GM10266 (cell line): ENCODE results near the gene CYP46A1.

Source experiments
- DNase-seq: peaks from one replicate; pipeline ENCODE4 v3.0.0; 2012; ENCODE audit errors: extremely low spot score
- TF ChIP-seq, protein P1 (sequence below): IDR thresholded peaks from 2 replicates; pipeline ENCODE4 v1.5.1; 2012; ENCODE audit warnings: mild to moderate bottlenecking, low read depth; ENCODE audit not compliant: control insufficient read depth, insufficient read depth; ENCODE audit errors: missing control alignments

The CYP46A1 gene

DNA sequence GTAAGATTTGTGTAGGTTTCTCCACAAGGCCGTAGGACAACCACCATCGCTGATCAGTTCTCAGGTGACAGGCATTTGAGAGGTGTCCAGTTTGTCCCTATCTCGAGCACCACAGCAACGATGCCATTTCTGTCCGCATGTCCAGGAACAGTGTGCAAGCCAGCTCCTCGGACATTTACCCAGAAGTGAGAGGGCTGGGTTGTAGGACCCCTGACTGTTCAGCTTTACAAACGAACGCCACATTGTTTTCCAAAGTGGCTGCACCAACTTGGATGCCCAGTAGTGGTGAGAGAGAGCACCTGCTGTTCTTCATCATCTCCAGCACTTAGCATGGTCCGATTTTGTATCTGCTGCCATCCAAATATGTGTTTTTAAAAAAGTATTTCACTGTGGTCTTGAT lies 38.6 kb downstream of the CYP46A1 start:
- TF ChIP-seq, protein P1, sequence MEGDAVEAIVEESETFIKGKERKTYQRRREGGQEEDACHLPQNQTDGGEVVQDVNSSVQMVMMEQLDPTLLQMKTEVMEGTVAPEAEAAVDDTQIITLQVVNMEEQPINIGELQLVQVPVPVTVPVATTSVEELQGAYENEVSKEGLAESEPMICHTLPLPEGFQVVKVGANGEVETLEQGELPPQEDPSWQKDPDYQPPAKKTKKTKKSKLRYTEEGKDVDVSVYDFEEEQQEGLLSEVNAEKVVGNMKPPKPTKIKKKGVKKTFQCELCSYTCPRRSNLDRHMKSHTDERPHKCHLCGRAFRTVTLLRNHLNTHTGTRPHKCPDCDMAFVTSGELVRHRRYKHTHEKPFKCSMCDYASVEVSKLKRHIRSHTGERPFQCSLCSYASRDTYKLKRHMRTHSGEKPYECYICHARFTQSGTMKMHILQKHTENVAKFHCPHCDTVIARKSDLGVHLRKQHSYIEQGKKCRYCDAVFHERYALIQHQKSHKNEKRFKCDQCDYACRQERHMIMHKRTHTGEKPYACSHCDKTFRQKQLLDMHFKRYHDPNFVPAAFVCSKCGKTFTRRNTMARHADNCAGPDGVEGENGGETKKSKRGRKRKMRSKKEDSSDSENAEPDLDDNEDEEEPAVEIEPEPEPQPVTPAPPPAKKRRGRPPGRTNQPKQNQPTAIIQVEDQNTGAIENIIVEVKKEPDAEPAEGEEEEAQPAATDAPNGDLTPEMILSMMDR: no peak

DNA sequence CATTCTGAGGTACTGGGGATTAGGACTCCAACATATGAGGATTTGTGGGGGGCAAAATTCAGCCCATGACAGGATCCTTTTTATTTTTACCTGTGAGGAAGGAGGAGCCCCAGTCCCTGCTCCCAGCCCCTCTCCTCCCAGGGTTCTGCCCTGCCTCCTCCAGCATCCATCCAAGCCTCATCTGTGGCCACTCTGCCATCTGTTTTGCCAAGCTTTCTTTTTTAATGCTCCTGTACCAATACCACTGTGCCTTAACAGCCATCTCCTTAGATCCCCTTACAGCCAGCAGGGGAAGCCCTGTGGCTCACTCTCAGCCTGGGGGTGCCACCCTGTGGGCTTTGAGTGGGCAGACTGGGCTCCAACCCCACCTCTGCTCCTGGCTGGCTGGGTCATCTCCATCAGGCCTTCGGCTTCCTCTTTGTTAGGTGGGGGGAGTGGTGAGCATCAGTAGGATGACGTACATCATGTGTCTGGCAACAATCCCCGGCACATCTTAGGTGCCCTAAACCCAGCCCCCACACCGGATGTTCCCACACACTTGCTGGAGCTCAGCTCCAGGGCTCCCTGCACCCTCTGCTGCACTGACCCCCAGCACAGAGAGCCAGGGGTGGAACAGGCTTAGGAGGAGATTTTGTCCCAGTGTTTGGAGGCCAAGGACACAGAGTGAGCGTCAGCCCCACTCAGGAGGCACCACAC lies 40.2 kb downstream of the CYP46A1 start:
- DNase-seq: no peak
- TF ChIP-seq, protein P1: no peak

More for the DNA sequence above, 38.6 kb downstream of the CYP46A1 start:
- DNase-seq: no peak

- no peak for DNase-seq
- TF ChIP-seq, protein P1: no peak
Observed at GRCh38 chr14:99724939-99725773, 41.1 kb downstream of the CYP46A1 start.

DNA sequence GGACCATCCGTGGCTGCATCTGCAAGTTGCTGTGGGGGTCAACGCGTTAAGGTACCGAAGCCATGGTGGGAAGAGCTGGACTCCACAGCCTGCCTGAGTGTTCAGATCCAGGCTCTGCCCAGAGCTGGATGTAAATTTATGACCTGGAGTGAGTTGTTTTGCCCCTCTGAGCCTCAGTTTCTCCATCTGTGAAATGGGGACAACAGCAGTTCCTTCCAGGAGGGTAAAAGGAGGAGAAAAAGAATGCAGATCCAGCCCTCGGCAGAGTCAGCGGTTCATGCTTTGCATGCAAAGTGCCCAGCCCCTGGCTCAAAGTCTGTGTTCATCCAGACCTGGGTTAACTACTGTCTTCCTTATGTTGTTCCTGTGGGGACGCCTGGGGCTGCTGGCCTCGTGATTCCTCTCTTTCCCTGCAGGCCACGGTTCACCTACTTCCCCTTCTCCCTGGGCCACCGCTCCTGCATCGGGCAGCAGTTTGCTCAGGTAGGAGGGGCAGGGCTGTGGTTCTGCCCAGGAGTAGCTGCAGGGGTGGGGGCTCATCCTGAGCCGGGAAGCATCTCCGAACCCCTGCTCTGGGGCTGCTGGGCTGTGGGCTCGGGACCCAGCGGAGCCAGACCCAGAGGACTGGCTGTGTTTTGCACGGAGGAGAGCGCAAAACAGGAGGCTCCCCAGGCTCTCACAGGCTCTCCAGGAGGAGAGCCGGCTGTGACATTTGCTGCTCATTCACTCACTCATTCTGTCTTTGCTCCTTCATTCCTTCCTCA lies 41.9 kb downstream of the CYP46A1 start:
- no peak for DNase-seq
- TF ChIP-seq, protein P1: no peak

DNA sequence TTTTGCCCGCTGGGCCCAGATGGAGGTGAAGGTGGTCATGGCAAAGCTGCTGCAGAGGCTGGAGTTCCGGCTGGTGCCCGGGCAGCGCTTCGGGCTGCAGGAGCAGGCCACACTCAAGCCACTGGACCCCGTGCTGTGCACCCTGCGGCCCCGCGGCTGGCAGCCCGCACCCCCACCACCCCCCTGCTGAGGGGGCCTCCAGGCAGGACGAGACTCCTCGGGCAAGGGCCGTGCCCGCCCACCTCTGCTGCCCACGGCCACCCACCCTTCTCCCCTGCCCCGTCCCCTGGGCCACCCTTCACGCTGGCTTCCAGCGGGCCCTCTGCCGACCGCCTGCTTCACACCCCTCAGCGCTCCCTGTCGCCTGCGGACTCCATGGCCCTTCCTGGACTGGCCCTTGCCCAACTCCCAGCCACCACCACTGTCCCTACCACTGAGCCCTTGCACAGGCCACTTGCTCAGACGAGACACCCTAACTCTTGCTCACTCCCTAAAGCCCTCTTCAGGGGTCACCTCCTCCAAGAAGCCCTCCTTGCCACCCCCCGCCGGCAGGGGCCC lies 42.5 kb downstream of the CYP46A1 start:
- no peak for DNase-seq
- TF ChIP-seq, protein P1: no peak

DNA sequence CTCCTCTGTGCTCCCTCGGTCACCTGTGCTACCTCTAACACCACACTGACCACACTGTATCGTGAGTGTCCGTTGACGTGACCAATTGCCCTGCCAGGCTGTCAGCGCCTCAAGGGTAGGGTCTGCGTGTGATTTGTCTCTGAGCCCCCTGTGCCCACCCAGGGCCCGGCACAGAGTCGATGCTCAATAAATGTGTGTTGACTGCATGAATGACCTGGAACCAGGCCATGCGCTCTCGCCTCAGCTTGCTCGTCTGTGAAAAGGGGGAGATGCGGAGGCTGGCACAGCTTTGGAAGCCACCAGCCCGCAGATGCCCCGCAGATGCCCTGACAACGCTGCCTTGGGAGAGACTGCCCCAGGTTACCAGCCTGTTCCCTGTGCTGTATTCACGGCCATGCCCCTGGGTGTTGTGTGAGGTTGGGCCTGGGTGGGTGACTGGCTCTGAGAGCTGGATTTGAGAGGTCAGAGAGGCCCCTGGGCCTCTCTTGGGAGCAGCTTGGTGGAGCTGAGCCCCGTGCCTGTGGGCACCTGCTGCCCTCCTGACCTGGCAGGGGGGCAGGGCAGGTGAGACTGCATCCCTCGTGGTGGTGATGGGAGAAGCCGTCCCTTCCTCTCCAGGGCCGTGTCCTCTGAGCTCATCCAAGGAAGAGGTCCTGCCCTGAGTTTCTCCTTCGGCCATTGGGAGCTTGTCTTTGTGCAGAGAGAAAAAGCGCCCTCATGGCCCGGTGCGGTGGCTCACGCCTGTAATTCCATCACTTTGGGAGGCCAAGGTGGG lies 43.2 kb downstream of the CYP46A1 start:
- TF ChIP-seq, protein P1: no peak
- DNase-seq: no peak
